ENCODE results near the gene OSTC. TPM values are rescaled to one million over a fixed set of nuclear protein-coding genes. Genes with fewer than 3 reads are reported as not detected.

The OSTC gene
- total RNA-seq = 10 to 100 TPM; 72.1 to 81.6 TPM

DNA sequence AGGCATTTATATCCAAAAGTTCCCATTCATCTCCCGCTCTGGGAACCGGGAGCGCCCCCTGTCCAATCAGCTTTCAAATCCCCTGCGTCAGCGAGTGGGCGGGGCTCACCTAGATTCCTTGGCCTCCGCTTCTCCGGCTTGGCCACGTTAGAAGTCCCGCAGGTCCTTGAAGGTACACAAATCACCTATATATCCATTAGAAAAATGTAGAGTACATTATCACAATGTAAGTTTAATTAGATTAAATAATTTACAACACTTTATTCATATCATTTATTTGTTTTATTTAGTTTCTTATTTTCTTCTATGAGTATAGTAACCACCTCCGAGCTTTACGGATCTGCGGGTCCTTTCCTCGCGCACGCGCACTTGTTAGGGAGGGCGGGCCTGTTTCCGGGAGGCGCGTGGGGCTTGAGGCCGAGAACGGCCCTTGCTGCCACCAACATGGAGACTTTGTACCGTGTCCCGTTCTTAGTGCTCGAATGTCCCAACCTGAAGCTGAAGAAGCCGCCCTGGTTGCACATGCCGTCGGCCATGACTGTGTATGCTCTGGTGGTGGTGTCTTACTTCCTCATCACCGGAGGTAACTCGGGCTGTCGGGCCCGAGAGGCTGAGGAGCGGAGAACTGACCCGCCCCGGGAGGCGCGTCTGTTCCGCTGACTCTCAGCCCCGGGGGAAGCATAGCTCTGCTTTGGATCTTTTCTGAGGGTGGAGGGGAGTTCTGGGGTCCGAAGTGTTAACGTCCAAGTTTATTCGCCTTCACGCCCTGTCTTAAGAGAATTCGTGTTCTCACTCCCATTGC lies at the start of gene OSTC:
TSS of gene OSTC (plus strand) at position 388 of the 802 bp plus-strand sequence. CDS start at position 445, 57 bp downstream.
- Mint-ChIP-seq H3K27ac (peak within 1 kb of the TSS; percentile 91), H3K4me3 (peak within 1 kb of the TSS; percentile 95), H3K4me1 (ENCODE audit: low read depth) (peaks cover 25% of the 10 kb centered on the region), H3K36me3 (ENCODE audit: low read depth) (peaks cover 16% of the 10 kb centered on the region), H3K27me3 (ENCODE audit: low read depth) (no peaks in the 10 kb centered on the region), H3K9me3 (ENCODE audit: insufficient read depth) (no peaks in the 10 kb centered on the region)
- CTCF ChIA-PET = interaction anchor here (0.7 to 2.7 kb wide), 6 partner anchors 9 to 648 kb away, joined by 3 to 14 read pairs (median 3); no protein-coding TSS in a partner anchor
- ATAC-seq = peak; percentile 91
- DNase-seq = peak; percentile 94
- POLR2A ChIA-PET = interaction anchor here (1.0 to 1.9 kb wide), 3 partner anchors 24 to 30 kb away, joined by 4 to 18 read pairs (median 8); partner anchors contain the start of gene RPL34

DNA sequence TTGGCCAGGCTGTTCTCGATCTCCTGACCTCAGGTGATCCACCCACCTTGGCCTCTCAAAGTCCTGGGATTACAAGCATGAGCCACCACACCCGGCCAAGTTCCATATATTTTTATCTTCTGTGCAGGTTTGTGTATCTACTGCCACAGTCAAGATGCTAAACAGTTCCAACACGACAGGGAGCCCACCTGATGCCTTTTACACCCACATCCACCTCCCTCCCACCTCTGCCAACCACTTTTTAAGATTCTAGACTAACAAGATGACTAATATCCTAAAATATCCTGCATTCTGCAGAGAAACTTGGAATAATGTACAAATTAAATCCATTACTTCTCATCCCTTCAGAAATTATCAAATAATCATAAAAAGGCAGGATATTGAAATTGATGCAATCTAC lies 49.3 kb upstream of the OSTC start:
- ChIA-PET CTCF (no interaction called here), POLR2A (no interaction called here)
- peaks cover 2% of the 10 kb centered on the region for H3K36me3 Mint-ChIP-seq (ENCODE audit: low read depth)
- no peak for DNase-seq
- H3K9me3 Mint-ChIP-seq (ENCODE audit: insufficient read depth) = no peaks in the 10 kb centered on the region
- H3K4me3 Mint-ChIP-seq = no peak overlapping the region
- no peak overlapping the region for H3K27ac Mint-ChIP-seq
- no peaks in the 10 kb centered on the region for H3K27me3 Mint-ChIP-seq (ENCODE audit: low read depth)
- H3K4me1 Mint-ChIP-seq (ENCODE audit: low read depth) = peaks cover 12% of the 10 kb centered on the region
- no peak for ATAC-seq

DNA sequence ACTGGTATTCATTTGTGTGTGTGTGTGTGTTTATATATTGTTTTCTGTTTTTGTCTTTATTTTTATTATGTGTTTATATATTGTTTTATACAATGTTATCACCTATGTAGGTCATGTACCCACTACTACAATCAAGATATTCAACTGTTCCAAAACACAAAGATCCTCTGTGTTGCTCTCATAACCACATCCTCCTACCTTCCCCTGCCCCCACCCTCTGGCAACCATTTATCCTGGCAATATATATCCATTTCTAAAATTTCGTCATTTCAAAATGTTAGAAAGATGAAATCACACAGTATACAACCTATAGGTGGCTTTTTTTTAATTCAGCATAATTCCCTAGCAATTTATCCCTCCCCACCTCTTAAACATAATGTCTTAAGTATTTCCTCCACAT lies 48.9 kb upstream of the OSTC start:
- H3K36me3 Mint-ChIP-seq (ENCODE audit: low read depth) = peaks cover under 1% of the 10 kb centered on the region
- ChIA-PET POLR2A (no interaction called here), CTCF (no interaction called here)
- H3K27me3 Mint-ChIP-seq (ENCODE audit: low read depth) = no peaks in the 10 kb centered on the region
- no peak for DNase-seq
- H3K27ac Mint-ChIP-seq = no peak overlapping the region
- H3K4me1 Mint-ChIP-seq (ENCODE audit: low read depth) = peaks cover 12% of the 10 kb centered on the region
- no peak overlapping the region for H3K4me3 Mint-ChIP-seq
- no peaks in the 10 kb centered on the region for H3K9me3 Mint-ChIP-seq (ENCODE audit: insufficient read depth)
- no peak for ATAC-seq

DNA sequence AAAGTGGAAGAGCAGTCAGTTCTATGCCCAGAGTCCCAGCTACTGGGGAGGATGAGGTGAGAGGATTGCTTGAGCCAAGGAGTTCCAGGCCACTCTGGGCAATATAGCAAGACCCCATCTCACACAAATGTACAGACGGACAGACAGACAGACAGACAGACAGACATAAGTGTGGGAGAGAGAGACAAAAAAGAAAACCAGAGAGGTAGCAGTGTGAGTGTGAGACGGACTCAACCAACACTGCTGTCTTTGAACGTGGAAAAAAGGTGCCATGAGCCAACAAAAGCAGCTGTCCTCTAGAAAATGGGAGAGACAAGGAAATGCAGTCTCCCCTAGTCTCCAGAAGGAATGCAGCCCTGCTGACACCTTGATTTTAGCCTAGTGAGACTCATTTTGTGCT lies 48.2 kb upstream of the OSTC start:
- peaks cover 12% of the 10 kb centered on the region for H3K4me1 Mint-ChIP-seq (ENCODE audit: low read depth)
- POLR2A ChIA-PET = no interaction called here

DNA sequence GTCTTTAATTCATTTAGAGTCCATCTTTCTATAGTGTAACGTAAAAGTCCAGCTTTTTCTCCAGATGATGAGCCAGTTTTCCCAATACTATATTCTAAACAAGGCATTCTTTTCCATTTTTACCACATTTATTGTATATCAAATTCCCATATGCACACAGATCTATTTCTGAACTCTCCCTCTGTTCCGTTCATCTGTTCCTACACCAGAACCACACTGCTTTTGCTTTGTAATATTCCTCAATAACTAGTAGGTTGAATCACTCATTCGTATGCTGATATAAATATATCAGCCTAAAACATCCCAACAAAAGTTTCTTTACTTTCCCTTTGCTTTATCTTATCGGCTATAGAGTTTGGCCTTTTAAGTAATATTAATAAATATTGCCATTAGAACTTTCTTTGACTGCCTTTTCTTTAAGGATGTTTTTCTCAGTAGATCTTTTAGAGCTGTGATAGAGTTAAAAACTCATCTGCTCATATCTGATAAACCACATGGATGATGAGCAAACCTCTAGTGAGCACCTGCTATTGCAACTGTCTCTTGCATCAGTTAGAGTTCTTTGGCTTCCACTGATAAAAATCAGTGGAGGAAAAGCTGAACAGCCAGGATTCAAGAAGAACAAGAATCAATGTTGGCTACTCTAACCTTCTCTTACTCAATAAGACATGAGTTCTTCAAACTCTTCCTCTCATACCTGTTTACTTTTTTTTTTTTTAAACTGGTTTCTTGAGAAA lies 43.2 kb upstream of the OSTC start:
- DNase-seq (no peak), ATAC-seq (no peak)
- Mint-ChIP-seq H3K4me3 (no peak overlapping the region), H3K27me3 (ENCODE audit: low read depth) (no peaks in the 10 kb centered on the region), H3K4me1 (ENCODE audit: low read depth) (no peaks in the 10 kb centered on the region), H3K9me3 (ENCODE audit: insufficient read depth) (no peaks in the 10 kb centered on the region), H3K36me3 (ENCODE audit: low read depth) (peaks cover 8% of the 10 kb centered on the region), H3K27ac (no peak overlapping the region)
- CTCF ChIA-PET = interaction anchor here (1.4 kb wide), 1 partner anchor 13 kb away, joined by 4 read pairs; the partner anchor contains the start of gene RPL34
- POLR2A ChIA-PET = no interaction called here

More for the DNA sequence above, 48.2 kb upstream of the OSTC start:
- H3K9me3 Mint-ChIP-seq (ENCODE audit: insufficient read depth) = no peaks in the 10 kb centered on the region
- CTCF ChIA-PET = interaction anchor here (1.1 kb wide), 1 partner anchor 29 kb away, joined by 4 read pairs; no protein-coding TSS in a partner anchor
- H3K4me3 Mint-ChIP-seq = no peak overlapping the region
- peaks cover 5% of the 10 kb centered on the region for H3K36me3 Mint-ChIP-seq (ENCODE audit: low read depth)
- DNase-seq (no peak), ATAC-seq (no peak)
- H3K27ac Mint-ChIP-seq = no peak overlapping the region
- no peaks in the 10 kb centered on the region for H3K27me3 Mint-ChIP-seq (ENCODE audit: low read depth)

DNA sequence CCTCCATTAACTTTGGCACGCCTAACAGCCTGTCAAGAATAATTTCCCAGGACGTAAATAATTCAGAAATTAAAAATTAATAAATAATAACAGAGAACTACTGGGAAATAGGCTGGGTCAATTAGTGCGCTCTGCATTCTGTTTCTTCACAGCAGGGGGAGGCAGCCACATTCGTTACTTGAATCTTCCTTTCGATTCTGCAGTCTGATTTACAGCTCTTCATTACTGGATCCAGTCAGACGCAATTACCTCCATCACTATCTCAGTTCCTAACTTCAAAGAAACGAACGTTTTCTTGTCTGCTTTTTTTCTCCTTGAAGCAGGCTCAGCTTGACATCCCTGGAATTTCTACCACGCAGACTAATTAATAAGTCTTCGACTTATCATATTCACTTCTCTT lies 39.0 kb upstream of the OSTC start:
- CTCF ChIA-PET = interaction anchor here (1.0 kb wide), 1 partner anchor 592 kb away, joined by 3 read pairs; no protein-coding TSS in a partner anchor
- POLR2A ChIA-PET = interaction anchor here (0.6 to 0.9 kb wide), 2 partner anchors 9 to 30 kb away, joined by 3 read pairs; partner anchors contain the start of gene RPL34
- Mint-ChIP-seq H3K27me3 (ENCODE audit: low read depth) (no peaks in the 10 kb centered on the region), H3K27ac (no peak overlapping the region), H3K9me3 (ENCODE audit: insufficient read depth) (peaks cover 16% of the 10 kb centered on the region), H3K4me3 (no peak overlapping the region), H3K4me1 (ENCODE audit: low read depth) (no peaks in the 10 kb centered on the region), H3K36me3 (ENCODE audit: low read depth) (peaks cover 23% of the 10 kb centered on the region)
- ATAC-seq (no peak), DNase-seq (no peak)

DNA sequence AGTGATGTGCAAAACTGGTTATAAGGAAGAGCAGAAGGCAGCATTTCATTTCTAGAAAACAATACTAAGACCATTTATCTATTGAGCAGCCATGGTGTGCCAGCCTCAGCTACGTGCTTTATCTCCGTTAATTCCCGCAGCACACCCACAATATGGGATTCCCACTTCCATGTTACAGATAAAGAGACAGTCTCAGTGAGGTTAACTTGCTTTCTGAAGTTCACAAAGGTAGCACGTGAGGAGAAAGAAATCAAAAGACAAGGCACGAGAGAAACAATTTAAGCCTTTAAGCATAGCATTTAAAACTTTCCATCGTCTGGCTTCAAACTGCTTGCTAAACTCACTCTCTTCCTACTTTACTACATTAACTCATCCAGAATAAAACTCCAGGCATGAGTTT lies 38.0 kb upstream of the OSTC start:
- H3K27ac Mint-ChIP-seq = no peak overlapping the region
- H3K36me3 Mint-ChIP-seq (ENCODE audit: low read depth) = peaks cover 29% of the 10 kb centered on the region
- POLR2A ChIA-PET = no interaction called here
- CTCF ChIA-PET = interaction anchor here (1.0 kb wide), 1 partner anchor 593 kb away, joined by 3 read pairs; no protein-coding TSS in a partner anchor
- no peak for DNase-seq
- H3K9me3 Mint-ChIP-seq (ENCODE audit: insufficient read depth) = peaks cover 16% of the 10 kb centered on the region
- no peak for ATAC-seq
- H3K27me3 Mint-ChIP-seq (ENCODE audit: low read depth) = no peaks in the 10 kb centered on the region
- no peaks in the 10 kb centered on the region for H3K4me1 Mint-ChIP-seq (ENCODE audit: low read depth)
- H3K4me3 Mint-ChIP-seq = no peak overlapping the region

DNA sequence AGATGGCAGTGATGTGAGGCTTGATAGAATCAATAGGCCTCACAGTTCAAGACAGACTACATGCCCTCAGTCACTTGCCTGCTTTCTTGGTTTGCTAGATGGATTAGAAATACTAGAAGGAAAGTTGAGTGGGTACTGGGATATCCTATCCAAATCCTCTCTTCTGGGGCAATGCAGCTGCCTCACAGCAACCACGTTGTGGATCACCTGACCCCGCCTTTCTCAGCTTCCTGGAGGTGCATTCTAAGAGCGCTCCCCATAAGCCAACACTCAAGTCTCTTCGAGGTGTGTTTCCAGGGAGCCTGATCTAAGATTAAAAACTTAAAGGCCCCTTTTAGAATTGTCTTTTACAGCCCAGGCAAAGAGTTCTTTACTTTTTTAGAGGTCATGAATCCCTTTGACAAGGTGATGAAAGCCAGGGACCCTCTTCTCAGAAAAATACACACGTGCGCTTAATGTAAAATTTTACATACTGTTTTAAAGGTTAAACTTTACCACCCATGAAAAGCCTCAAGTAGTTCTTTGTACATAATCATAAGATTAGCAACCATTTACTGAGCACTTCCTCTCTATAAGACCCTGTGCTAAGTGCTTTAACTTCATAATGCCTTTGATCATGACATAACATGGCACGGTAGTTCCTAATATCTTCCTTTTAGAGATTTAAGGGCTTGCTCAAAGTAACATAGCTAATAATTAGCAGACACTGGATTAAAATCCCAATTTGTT lies 30.9 kb upstream of the OSTC start:
- H3K27me3 Mint-ChIP-seq (ENCODE audit: low read depth) = no peaks in the 10 kb centered on the region

DNA sequence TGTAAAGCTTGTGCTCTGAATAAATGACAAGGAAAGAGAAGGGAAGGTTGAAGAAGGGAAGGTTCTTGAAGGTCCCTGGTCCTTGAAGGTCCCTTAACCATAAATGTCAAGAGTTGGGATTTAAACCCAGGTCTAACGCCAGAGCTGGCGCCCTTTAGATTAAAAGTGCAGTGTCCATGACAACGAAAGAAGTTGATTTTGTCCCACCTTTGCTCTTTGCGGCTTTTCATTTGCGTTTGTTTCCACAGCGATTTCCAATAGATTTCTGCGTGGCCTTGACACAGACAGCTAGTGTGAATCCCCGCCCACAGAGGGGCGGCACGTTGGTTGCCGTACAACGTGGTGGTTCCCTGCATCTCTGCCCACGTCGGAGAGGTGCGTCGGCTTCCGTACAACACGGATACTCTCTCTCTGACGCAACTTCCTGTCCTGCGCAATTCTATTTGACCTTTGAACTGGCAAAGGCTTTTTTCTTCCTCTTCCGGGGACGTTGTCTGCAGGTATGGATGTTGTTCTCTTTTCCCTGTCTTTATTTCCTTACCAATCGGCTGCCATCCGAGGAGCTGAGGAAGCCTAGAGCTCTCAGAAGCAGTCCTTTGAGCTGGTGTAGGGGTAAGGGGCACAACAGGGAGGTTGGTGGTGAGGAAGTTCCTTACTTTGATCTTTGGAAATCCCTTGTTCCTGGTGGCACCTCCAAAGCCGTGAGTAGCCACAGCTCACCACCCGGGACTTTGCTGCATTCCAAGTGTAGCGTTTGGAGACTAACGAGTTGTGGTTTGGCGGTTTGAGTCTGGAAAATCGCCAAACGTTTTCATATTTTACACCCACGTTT lies 30.1 kb upstream of the OSTC start, which contains the start of gene RPL34:
TSS of gene RPL34 (plus strand) at position 476 of the 832 bp plus-strand sequence. CDS start 1,384 bp downstream, outside the sequence.
- DNase-seq (peak; percentile 99), ATAC-seq (peak; percentile 100)
- H3K4me1 Mint-ChIP-seq (ENCODE audit: low read depth) = peaks cover 46% of the 10 kb centered on the region
- ChIA-PET POLR2A (interaction anchor here (0.6 to 2.5 kb wide), 4 partner anchors 9 to 121 kb away, joined by 3 to 18 read pairs (median 4); partner anchors contain the start of gene OSTC), CTCF (interaction anchor here (0.9 to 2.1 kb wide), 7 partner anchors 9 to 604 kb away, joined by 3 to 13 read pairs (median 4); no protein-coding TSS in a partner anchor)
- H3K27me3 Mint-ChIP-seq (ENCODE audit: low read depth) = no peaks in the 10 kb centered on the region
- peaks cover 65% of the 10 kb centered on the region for H3K36me3 Mint-ChIP-seq (ENCODE audit: low read depth)
- peak within 1 kb of the TSS; percentile 89 for H3K27ac Mint-ChIP-seq
- peaks cover 6% of the 10 kb centered on the region for H3K9me3 Mint-ChIP-seq (ENCODE audit: insufficient read depth)
- peak within 1 kb of the TSS; percentile 87 for H3K4me3 Mint-ChIP-seq

More for the DNA sequence above, 30.9 kb upstream of the OSTC start:
- CTCF ChIA-PET = interaction anchor here (0.5 to 2.1 kb wide), 9 partner anchors 10 to 603 kb away, joined by 3 to 13 read pairs (median 4); no protein-coding TSS in a partner anchor
- ATAC-seq (peak; percentile 30), DNase-seq (peak; percentile 64)
- Mint-ChIP-seq H3K4me1 (ENCODE audit: low read depth) (peaks cover 43% of the 10 kb centered on the region), H3K4me3 (peak overlapping the region; percentile 87), H3K36me3 (ENCODE audit: low read depth) (peaks cover 62% of the 10 kb centered on the region), H3K27ac (peak overlapping the region; percentile 89), H3K9me3 (ENCODE audit: insufficient read depth) (peaks cover 14% of the 10 kb centered on the region)
- POLR2A ChIA-PET = interaction anchor here (0.6 to 2.5 kb wide), 5 partner anchors 10 to 630 kb away, joined by 3 to 18 read pairs (median 4); partner anchors contain the start of genes HADH and OSTC

All from activated CD8-positive, alpha-beta T cell treated with anti-CD3 and anti-CD28 coated beads, Interleukin-2, amount 10 ng/mL, durations not matched to agents 7 days and 5 days (primary cell).